22Rv1 (cell line): ENCODE results near the gene ATP8B1.

Source experiments
- CTCF ChIP-seq: fragments of 450-650 bp; IDR thresholded peaks from 2 replicates; pipeline ENCODE4 v1.5.1; 2017; ENCODE audit warnings: mild to moderate bottlenecking
- ZFX ChIP-seq: fragments of 450-650 bp; IDR thresholded peaks from 2 replicates; pipeline ENCODE4 v1.6.1; 2017; ENCODE audit warnings: antibody characterized with exemption, borderline replicate concordance

- TF ChIP-seq CTCF = no peak
- TF ChIP-seq ZFX = no peak
These were observed 11.9 kb downstream of the ATP8B1 start for GRCh38 chr18:57791192-57791591.
